NCI-H2196 (cell line): Measurements from ENCODE around the gene POLN.
"Not testable (repeated sequence)": the region's sequence is repeated elsewhere in the genome, so short reads cannot be mapped to it uniquely, and the experiment has no call there.

Experiments used
- DNase-seq: peaks from one replicate; lab custom pipeline; 2025; ENCODE audit not compliant: unreplicated experiment; lab: John Stamatoyannopoulos, UW

POLN gene

GRCh38 chr4:2221378-2221777, 20.5 kb downstream of the POLN start:
- DNase-seq: not testable (repeated sequence)

GRCh38 chr4:2220016-2220630, 21.8 kb downstream of the POLN start:
- DNase-seq: peak; percentile 81

- DNase-seq: no peak
Observed at GRCh38 chr4:2219233-2219760, 22.6 kb downstream of the POLN start.

GRCh38 chr4:2218436-2218835, 23.5 kb downstream of the POLN start:
- DNase-seq: no peak

GRCh38 chr4:2217726-2218125, 24.2 kb downstream of the POLN start:
- DNase-seq: no peak

GRCh38 chr4:2212831-2213230, 29.1 kb downstream of the POLN start:
- no peak for DNase-seq

DNA sequence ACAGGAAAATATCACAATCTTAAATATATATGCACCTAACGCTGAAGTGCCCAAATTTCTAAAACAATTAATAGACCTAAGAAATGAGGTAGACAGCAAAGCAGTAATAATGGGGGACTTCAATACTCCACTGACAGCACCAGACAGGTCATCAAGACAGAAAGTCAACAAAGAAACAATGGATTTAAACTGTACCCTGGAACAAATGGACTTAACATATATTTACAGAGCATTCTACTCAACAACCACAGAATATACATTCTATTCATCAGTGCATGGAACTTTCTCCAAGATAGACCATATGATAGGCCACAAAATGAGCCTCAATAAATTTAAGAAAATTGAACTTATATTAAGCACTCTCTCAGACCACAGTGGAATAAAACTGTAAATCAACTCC, 39.1 kb downstream of the POLN start:
- not testable (repeated sequence) for DNase-seq

DNA sequence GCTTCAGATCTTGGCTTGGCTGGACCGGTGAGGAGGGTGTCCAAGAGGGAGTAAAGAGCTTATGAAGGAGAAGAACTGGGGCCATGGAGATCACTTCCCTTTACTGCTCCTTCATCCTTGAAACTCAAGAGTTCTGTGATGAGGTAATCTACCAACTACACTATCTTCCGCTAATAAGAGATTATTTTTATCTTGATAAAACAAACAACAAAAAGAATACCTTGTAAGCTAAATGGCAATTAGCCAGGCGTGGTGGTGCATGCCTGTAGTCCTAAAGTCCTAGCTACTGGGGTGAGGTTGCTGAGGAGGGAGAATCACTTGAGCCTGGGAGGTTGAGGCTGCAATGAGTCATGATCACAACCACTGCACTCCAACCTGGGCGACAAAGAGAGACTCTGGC, 47.4 kb downstream of the POLN start:
- DNase-seq: no peak

GRCh38 chr4:2193326-2193725, 48.6 kb downstream of the POLN start:
- DNase-seq: no peak

DNA sequence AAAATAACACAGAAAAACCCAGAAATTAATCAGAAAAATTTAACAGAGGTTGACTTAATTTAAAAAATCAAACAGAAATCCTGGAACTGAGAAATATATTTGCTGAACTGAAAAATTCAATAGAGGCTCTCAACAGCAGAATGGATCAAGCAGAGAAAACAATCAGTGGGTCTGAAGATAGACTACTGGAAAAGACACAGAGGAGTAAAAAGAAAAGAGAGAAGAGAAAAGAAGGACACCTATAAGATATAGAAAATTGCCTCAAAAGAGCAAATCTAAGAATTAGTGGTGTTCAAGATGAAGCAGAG, 55.1 kb downstream of the POLN start:
- no peak for DNase-seq

DNA sequence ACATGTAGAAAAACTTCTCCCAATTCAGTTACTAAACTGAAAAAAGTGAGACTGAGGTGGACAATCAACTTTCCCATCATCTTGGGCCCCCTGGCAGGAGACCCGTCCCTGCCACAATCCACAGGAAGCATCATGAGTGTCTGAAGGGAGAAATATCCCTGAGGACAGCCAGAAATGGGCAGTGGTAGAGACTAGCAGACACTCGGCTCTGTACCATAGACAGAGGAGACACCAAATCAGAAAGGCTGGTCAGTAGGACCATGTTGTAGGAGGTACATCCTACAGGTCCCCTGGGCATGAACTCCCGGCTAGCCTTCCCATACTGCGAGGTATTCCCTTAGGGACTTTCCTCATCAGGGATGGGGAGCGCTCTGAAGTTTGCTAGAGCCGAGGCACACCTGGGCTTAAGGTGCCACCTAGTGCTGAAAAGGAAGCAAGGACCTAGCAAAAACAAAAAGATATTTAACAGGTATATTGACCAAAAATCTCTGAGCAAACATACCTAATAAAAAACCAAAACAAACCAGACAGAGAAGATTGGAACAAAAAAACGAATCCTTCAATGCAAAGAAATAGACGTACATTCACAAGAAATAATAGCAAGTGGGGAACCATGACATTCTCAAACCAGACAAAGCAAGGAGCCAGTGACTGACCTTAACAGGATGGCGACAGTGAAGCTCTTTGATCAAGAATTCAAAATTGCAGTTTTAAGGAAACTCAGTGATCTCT, 55.6 kb downstream of the POLN start:
- peak; percentile 25 for DNase-seq

DNA sequence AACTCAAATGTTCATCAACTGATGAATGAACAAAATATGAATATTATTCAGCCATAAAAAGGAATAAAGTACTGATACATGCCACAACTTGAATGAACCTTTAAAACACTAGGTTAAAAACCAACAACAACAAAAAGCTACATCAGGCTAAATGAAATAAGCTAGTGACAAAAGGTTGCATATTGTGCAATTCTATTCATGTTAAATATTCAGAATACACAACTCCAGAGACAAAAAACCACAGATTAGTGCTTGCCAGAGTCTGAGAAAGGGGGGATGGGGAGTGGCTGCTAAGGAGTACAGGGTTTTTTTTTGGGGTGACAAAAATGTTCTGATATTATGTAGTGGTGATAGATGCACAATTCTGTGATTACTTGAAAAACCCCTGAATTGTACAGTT, 58.5 kb downstream of the POLN start:
- DNase-seq: no peak

DNA sequence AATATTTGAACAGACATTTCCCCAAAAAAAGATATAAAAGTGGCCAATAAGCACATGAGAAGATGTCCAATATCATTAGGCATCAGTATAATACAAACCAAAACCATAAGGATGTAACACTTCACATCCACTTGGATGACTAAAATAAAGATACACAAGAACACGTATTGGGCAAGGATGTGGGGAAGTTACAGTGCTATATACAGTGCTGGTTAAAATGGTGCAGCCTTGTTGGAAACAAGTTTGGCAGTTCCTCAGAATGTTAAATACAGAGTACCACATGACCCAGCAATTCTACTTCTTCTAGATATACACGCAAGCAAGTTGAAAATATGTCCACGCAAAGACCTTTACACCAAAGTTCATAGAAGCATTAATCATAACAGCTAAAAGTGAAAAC, 58.9 kb downstream of the POLN start:
- DNase-seq: no peak

- DNase-seq: no peak
Observed at GRCh38 chr4:2180410-2180809, 61.5 kb downstream of the POLN start.

DNA sequence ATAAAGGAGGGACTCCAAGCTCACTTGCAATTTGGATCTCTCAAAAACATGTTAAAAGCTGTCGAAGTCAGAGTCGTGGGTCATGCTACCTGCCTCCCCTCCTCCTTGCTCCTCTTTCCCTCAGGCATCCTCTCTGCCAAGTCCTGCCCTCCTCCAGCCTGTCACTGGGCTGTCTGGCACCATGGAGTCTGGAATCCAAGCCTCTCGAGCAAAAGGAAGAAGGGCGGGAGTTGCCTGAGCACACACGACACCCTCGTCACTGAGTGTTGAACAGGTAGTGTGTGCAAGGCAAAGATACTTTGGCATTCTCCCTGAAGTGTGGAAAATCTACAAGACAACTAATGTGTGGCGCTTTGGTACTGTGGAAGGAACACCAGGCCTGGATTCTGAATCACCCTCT, 62.2 kb downstream of the POLN start:
- peak; percentile 7 for DNase-seq

DNA sequence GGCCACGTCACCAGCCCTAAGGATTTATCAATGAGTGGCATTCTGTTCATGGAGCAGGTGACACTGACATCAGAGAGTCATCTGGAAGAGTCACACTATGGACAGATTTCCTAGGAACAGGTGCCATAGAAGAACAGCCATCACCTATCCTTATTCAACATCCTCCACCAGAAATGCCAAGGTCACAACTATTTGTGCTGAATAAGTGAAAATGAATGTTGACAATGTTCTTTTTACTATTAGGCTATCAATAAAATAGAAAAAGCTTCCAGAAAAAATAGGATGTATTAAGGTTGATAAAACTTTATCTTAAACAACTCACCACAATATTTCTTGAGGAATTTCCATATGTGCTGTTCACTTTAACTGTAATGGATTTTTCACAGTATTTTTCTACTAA, 62.9 kb downstream of the POLN start:
- DNase-seq: no peak

- DNase-seq: no peak
Observed at GRCh38 chr4:2177443-2178093, 64.4 kb downstream of the POLN start.

DNA sequence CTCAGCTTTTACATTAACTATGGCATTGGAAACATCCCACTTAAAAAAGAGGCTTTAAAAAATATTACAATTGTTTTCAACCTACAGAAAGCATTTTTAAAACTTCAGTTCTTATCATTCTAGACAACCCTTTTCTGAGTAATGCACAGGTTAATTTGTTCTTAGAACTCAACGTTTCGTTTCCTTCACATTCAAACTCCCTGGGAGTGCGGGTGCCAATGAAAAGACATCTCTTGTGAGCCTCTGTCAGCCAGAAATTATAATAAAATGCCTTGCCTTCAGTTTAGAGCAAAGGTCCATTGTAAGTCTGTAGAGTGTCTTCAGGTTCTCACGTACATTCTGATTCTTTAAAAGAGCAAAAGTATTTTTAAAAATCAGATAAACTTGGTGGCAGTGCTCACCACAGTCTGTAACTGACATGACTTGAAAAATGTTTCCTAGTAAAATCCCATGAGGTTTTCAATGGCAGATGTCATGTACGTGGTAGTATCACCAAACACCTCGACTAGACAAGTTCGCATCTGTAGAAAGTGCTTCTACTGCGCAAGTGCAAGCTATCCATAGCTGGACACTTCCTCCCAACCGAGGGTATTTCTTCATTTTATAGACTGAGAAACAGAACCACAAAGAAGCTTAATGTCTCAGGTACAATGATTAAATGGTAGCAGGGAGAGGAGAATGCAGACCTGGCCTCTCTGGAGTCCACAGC, 65.8 kb downstream of the POLN start:
- DNase-seq: no peak

DNA sequence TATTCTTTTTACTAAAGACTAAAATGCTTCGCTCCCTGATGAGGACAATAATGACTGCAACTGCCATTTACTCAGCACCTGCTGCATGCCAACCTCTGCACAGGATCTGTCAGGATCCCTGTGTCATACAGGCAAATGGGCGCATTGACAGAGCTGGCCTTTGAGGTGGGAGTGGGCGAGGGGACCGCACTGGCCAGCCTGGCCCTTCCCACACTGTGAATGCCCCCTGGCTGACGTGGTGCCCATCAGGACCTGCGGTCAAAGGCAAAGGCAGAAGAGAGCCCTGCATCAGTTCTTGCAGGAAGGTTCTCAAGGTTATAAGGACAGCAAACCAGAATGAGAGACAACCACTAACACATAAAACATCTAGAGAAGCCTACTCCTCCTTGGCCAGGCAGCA, 67.9 kb downstream of the POLN start:
- no peak for DNase-seq

- no peak for DNase-seq
Observed at GRCh38 chr4:2172627-2173231, 69.2 kb downstream of the POLN start.

DNA sequence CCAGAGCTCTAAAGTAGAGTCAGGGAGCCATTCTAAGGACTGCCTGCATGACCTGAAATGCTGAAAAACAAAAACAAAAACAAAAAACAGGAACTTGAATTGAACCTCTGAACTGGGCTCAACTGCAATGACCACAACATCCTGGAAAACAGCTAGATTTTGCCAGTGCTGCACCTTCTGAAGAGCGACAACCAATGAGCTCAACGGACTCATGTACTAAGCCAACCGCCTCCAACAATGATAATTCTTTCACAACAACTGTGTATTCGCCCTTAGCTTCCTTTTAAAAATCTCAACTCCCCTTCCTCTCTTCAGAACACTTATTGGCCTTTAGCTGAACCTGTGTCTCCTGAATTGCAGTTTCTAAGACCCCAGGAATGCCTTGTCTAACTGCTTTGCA, 69.8 kb downstream of the POLN start:
- no peak for DNase-seq
